HEK293T (cell line): Measurements from ENCODE around the gene PLA2G15.

Source experiments
- CTCF ChIA-PET: fragments of 350-600 bp; formaldehyde crosslinking; extraction: SDS; loops from one replicate; lab custom pipeline; 2021; ENCODE audit warnings: antibody characterized with exemption, inconsistent platforms; lab: Yijun Ruan, JAX
- POLR2A ChIA-PET: fragments of 350-600 bp; formaldehyde crosslinking; extraction: SDS; loops from one replicate; lab custom pipeline; 2020; ENCODE audit warnings: antibody characterized with exemption, inconsistent platforms; lab: Yijun Ruan, JAX
- DNase-seq: peaks from one replicate; pipeline ENCODE4 v3.0.0; 2012; ENCODE audit warnings: mixed read lengths; ENCODE audit errors: extremely low spot score
- ARNT ChIP-seq: fragments of 450-650 bp; IDR thresholded peaks from 2 replicates; pipeline ENCODE4 v1.6.1; 2017; ENCODE audit warnings: mild to moderate bottlenecking
- BHLHE40 ChIP-seq: fragments of 450-650 bp; IDR thresholded peaks from 2 replicates; pipeline ENCODE4 v1.6.1; 2016; ENCODE audit warnings: mild to moderate bottlenecking, moderate library complexity, borderline replicate concordance
- CTBP1 ChIP-seq: fragments of 450-650 bp; IDR thresholded peaks from 2 replicates; pipeline ENCODE4 v1.6.1; 2016; ENCODE audit warnings: borderline replicate concordance
- ELF4 ChIP-seq: fragments of 450-650 bp; IDR thresholded peaks from 2 replicates; pipeline ENCODE4 v1.6.1; 2017; ENCODE audit warnings: antibody characterized with exemption
- FOXA1 ChIP-seq: fragments of 450-650 bp; IDR thresholded peaks from 2 replicates; pipeline ENCODE4 v1.6.1; 2016; ENCODE audit warnings: mild to moderate bottlenecking
- FOXK2 ChIP-seq: fragments of 450-650 bp; IDR thresholded peaks from 2 replicates; pipeline ENCODE4 v1.6.1; 2016; ENCODE audit warnings: mild to moderate bottlenecking
- FOXM1 ChIP-seq: fragments of 450-650 bp; IDR thresholded peaks from 2 replicates; pipeline ENCODE4 v1.6.1; 2017; ENCODE audit warnings: mild to moderate bottlenecking, borderline replicate concordance
- HDGF ChIP-seq: fragments of 450-650 bp; IDR thresholded peaks from 2 replicates; pipeline ENCODE4 v1.6.1; 2017; ENCODE audit warnings: antibody characterized with exemption, borderline replicate concordance
- L3MBTL2 ChIP-seq: fragments of 450-650 bp; conservative IDR thresholded peaks from 2 replicates; pipeline ENCODE4 v1.6.1; 2016; ENCODE audit warnings: mild to moderate bottlenecking
- LEF1 ChIP-seq: fragments of 450-650 bp; IDR thresholded peaks from 2 replicates; pipeline ENCODE4 v1.6.1; 2017; ENCODE audit warnings: mild to moderate bottlenecking, borderline replicate concordance
- NFRKB ChIP-seq: fragments of 450-650 bp; IDR thresholded peaks from 2 replicates; pipeline ENCODE4 v1.6.1; 2016; ENCODE audit warnings: mild to moderate bottlenecking, moderate library complexity
- PKNOX1 ChIP-seq: fragments of 450-650 bp; IDR thresholded peaks from 2 replicates; pipeline ENCODE4 v1.6.1; 2016
- SP1 ChIP-seq: fragments of 450-650 bp; IDR thresholded peaks from 2 replicates; pipeline ENCODE4 v1.6.1; 2017
- SUZ12 ChIP-seq: fragments of 450-650 bp; IDR thresholded peaks from 2 replicates; pipeline ENCODE4 v1.6.1; 2016; ENCODE audit warnings: mild to moderate bottlenecking
- TARDBP ChIP-seq: fragments of 450-650 bp; IDR thresholded peaks from 2 replicates; pipeline ENCODE4 v1.6.1; 2016
- ZNF384 ChIP-seq: fragments of 450-650 bp; IDR thresholded peaks from 2 replicates; pipeline ENCODE4 v1.6.1; 2016

Gene PLA2G15

GRCh38 chr16:68242926-68243858, 2.0 kb upstream of the PLA2G15 start:
- ChIA-PET CTCF (no interaction called here), POLR2A (no interaction called here)
- TF ChIP-seq FOXK2, result no peak
- no peak for TF ChIP-seq L3MBTL2
- TF ChIP-seq TARDBP, result no peak
- TF ChIP-seq FOXM1, result no peak
- no peak for TF ChIP-seq BHLHE40
- TF ChIP-seq ARNT, result no peak
- no peak for TF ChIP-seq CTBP1
- no peak for TF ChIP-seq ZNF384
- no peak for TF ChIP-seq LEF1
- TF ChIP-seq SUZ12, result no peak
- no peak for TF ChIP-seq HDGF
- TF ChIP-seq NFRKB, result no peak
- TF ChIP-seq SP1, result no peak
- no peak for TF ChIP-seq ELF4
- no peak for TF ChIP-seq PKNOX1
- TF ChIP-seq FOXA1, result no peak
- DNase-seq, result no peak

- POLR2A ChIA-PET, result interaction anchor here (0.9 to 1.4 kb wide), 5 partner anchors 7 to 160 kb away, joined by 3 to 6 read pairs (median 3); partner anchors contain the start of genes NFATC3 and SLC7A6
- CTCF ChIA-PET, result interaction anchor here (0.6 to 1.0 kb wide), 2 partner anchors 19 to 178 kb away, joined by 3 to 5 read pairs; partner anchors contain the start of gene SLC7A6
- TF ChIP-seq NFRKB (no peak), ARNT (no peak), LEF1 (no peak), FOXM1 (no peak), PKNOX1 (no peak), TARDBP (no peak), FOXK2 (no peak), BHLHE40 (no peak), L3MBTL2 (no peak), ELF4 (no peak), SP1 (no peak), SUZ12 (no peak), CTBP1 (no peak), FOXA1 (no peak), ZNF384 (no peak), HDGF (no peak)
- DNase-seq, result no peak
Observed at GRCh38 chr16:68244481-68244902, 681 bp upstream of the PLA2G15 start.

- DNase-seq, result no peak
- ChIA-PET POLR2A (interaction anchor here (1.4 kb wide), 1 partner anchor 18 kb away, joined by 5 read pairs; no protein-coding TSS in a partner anchor), CTCF (interaction anchor here (1.2 kb wide), 1 partner anchor 18 kb away, joined by 5 read pairs; the partner anchor contains the start of gene SLC7A6)
- TF ChIP-seq SUZ12, result no peak
- TF ChIP-seq CTBP1, result no peak
- no peak for TF ChIP-seq FOXM1
- TF ChIP-seq SP1, result no peak
- no peak for TF ChIP-seq ZNF384
- no peak for TF ChIP-seq FOXK2
- no peak for TF ChIP-seq LEF1
- no peak for TF ChIP-seq NFRKB
- no peak for TF ChIP-seq L3MBTL2
- TF ChIP-seq ARNT, result no peak
- TF ChIP-seq BHLHE40, result no peak
- no peak for TF ChIP-seq HDGF
- TF ChIP-seq PKNOX1, result no peak
- no peak for TF ChIP-seq FOXA1
- no peak for TF ChIP-seq ELF4
- TF ChIP-seq TARDBP, result no peak
Observed at GRCh38 chr16:68246121-68246520, 948 bp downstream of the PLA2G15 start.

- no peak for DNase-seq
- no peak for TF ChIP-seq LEF1
- no peak for TF ChIP-seq CTBP1
- no peak for TF ChIP-seq TARDBP
- ChIA-PET CTCF (interaction anchor here (1.2 kb wide), 1 partner anchor 17 kb away, joined by 5 read pairs; the partner anchor contains the start of gene SLC7A6), POLR2A (no interaction called here)
Observed at GRCh38 chr16:68246666-68247065, 1.5 kb downstream of the PLA2G15 start.

- no peak for TF ChIP-seq CTBP1
- no peak for TF ChIP-seq PKNOX1
- no peak for TF ChIP-seq SUZ12
- no peak for TF ChIP-seq L3MBTL2
- TF ChIP-seq ZNF384, result no peak
- TF ChIP-seq HDGF, result no peak
- TF ChIP-seq SP1, result no peak
- no peak for TF ChIP-seq FOXK2
- TF ChIP-seq ARNT, result no peak
- no peak for TF ChIP-seq FOXM1
- TF ChIP-seq ELF4, result no peak
- ChIA-PET CTCF (no interaction called here), POLR2A (interaction anchor here (1.1 kb wide), 1 partner anchor 10 kb away, joined by 3 read pairs; no protein-coding TSS in a partner anchor)
- no peak for DNase-seq
Observed at GRCh38 chr16:68247400-68247799, 2.2 kb downstream of the PLA2G15 start.
